HepG2 (cell line): ENCODE data around the gene LUC7L. TPM values are rescaled to one million over a fixed set of nuclear protein-coding genes. Genes with fewer than 3 reads are reported as not detected.

Source experiments
- CREM ChIP-seq, 2 experiments: sonication (generic) in 1 of 2; formaldehyde crosslinking in 1 of 2; IDR thresholded peaks; 2 replicates each; pipeline versions ENCODE4 v1.4.0 to v1.6.1; 2016 to 2020; ENCODE audit warnings: antibody characterized with exemption in 1 of 2, mild to moderate bottlenecking in 1 of 2, missing genetic modification reagents in 1 of 2
- EEA1 ChIP-seq: sonication (generic); formaldehyde crosslinking; IDR thresholded peaks from 2 replicates; pipeline ENCODE4 v1.5.1; 2020; ENCODE audit warnings: mild to moderate bottlenecking, missing genetic modification reagents, borderline replicate concordance
- HDAC6 ChIP-seq: fragments of 200-600 bp; sonication (generic); IDR thresholded peaks from 2 replicates; pipeline ENCODE4 v1.7.0; 2017; ENCODE audit warnings: mild to moderate bottlenecking, antibody characterized with exemption, low read length, low read depth
- HOXA9 ChIP-seq: sonication (generic); formaldehyde crosslinking; IDR thresholded peaks from 2 replicates; pipeline ENCODE4 v1.8.1; 2022; ENCODE audit warnings: missing genetic modification reagents, mild to moderate bottlenecking, moderate library complexity, borderline replicate concordance
- IKZF4 ChIP-seq: sonication (generic); formaldehyde crosslinking; IDR thresholded peaks from 2 replicates; pipeline ENCODE4 v1.5.1; 2020; ENCODE audit warnings: borderline replicate concordance, mild to moderate bottlenecking, low read depth, missing genetic modification reagents; ENCODE audit errors: not compliant biosample characterization
- KAT7 ChIP-seq: IDR thresholded peaks from 2 replicates; pipeline ENCODE4 v1.6.1; 2018; ENCODE audit warnings: borderline replicate concordance, missing compliant biosample characterization
- KDM2A ChIP-seq: sonication (generic); formaldehyde crosslinking; IDR thresholded peaks from 2 replicates; pipeline ENCODE4 v1.4.0; 2020; ENCODE audit warnings: low read depth, missing genetic modification reagents, borderline replicate concordance
- NCOA2 ChIP-seq: sonication (generic); formaldehyde crosslinking; IDR thresholded peaks from 2 replicates; pipeline ENCODE4 v1.8.0; 2022; ENCODE audit warnings: inconsistent platforms
- NFKBIZ ChIP-seq: IDR thresholded peaks from 2 replicates; pipeline ENCODE4 v1.6.1; 2018; ENCODE audit warnings: missing genetic modification reagents, missing compliant biosample characterization
- PPARG ChIP-seq: conservative IDR thresholded peaks from 2 replicates; pipeline ENCODE4 v1.6.1; 2016; ENCODE audit warnings: missing biosample characterization, missing genetic modification reagents
- RCOR2 ChIP-seq: IDR thresholded peaks from 2 replicates; pipeline ENCODE4 v1.6.1; 2016; ENCODE audit warnings: missing biosample characterization, missing genetic modification reagents
- RFX5 ChIP-seq: IDR thresholded peaks from 2 replicates; pipeline ENCODE4 v1.6.1; 2011; ENCODE audit warnings: low read depth, low read length, improper control_type of control experiment
- RORA ChIP-seq: sonication (generic); formaldehyde crosslinking; IDR thresholded peaks from 2 replicates; pipeline ENCODE4 v1.5.0; 2020; ENCODE audit warnings: mild to moderate bottlenecking, missing genetic modification reagents, moderate library complexity
- SIX4 ChIP-seq: sonication (generic); formaldehyde crosslinking; IDR thresholded peaks from 2 replicates; pipeline ENCODE4 v1.4.0; 2020; ENCODE audit warnings: missing genetic modification reagents
- TOE1 ChIP-seq: sonication (generic); formaldehyde crosslinking; IDR thresholded peaks from 2 replicates; pipeline ENCODE4 v1.4.0; 2020; ENCODE audit warnings: mild to moderate bottlenecking, missing genetic modification reagents
- TRIM24 ChIP-seq: sonication (generic); formaldehyde crosslinking; IDR thresholded peaks from 2 replicates; pipeline ENCODE4 v1.8.0; 2022; ENCODE audit warnings: mild to moderate bottlenecking, missing genetic modification reagents
- ZKSCAN1 ChIP-seq: fragments of 150-350 bp; IDR thresholded peaks from 2 replicates; pipeline ENCODE4 v1.6.1; 2014; ENCODE audit warnings: low read length
- ZNF256 ChIP-seq: sonication (generic); formaldehyde crosslinking; conservative IDR thresholded peaks from 2 replicates; pipeline ENCODE4 v1.4.0; 2020; ENCODE audit warnings: missing genetic modification reagents
- ZNF737 ChIP-seq: sonication (generic); formaldehyde crosslinking; IDR thresholded peaks from 2 replicates; pipeline ENCODE4 v1.5.0; 2020; ENCODE audit warnings: missing genetic modification reagents, mild to moderate bottlenecking, borderline replicate concordance
- ZNF761 ChIP-seq: sonication (generic); formaldehyde crosslinking; conservative IDR thresholded peaks from 2 replicates; pipeline ENCODE4 v1.4.0; 2020; ENCODE audit warnings: mild to moderate bottlenecking, missing genetic modification reagents
- ZNF788 ChIP-seq: sonication (generic); formaldehyde crosslinking; IDR thresholded peaks from 2 replicates; pipeline ENCODE4 v1.5.0; 2020; ENCODE audit warnings: mild to moderate bottlenecking, missing genetic modification reagents, borderline replicate concordance
- ZNF878 ChIP-seq: sonication (generic); formaldehyde crosslinking; IDR thresholded peaks from 2 replicates; pipeline ENCODE4 v1.8.1; 2023; ENCODE audit warnings: mild to moderate bottlenecking, missing genetic modification reagents, moderate library complexity
- polyA plus RNA-seq, 8 experiments: library from polyadenylated mRNA; depleted of rRNA in 3 of 8; stranded (reverse) in 7 of 8; unstranded in 1 of 8; fragments of >200 nt; fragmentation: Illumina TruSeq in 4 of 8; extraction: Trizol in 4 of 8; gene quantifications; 2 replicates each; pipeline versions ENCODE4 v1.2.1 to v1.2.3, GENCODE V29; 2011 to 2016; ENCODE audit warnings: low read depth in 4 of 8, missing spikeins in 1 of 8, mixed read lengths in 1 of 8; ENCODE audit not compliant: insufficient read depth in 1 of 8
- total RNA-seq, 5 experiments: library from RNA; depleted of rRNA; stranded (reverse); fragments of >200 nt; fragmentation: Illumina TruSeq; extraction: Trizol; gene quantifications; 2 replicates each; pipeline ENCODE4 v1.2.3, GENCODE V29; 2016; ENCODE audit warnings: low read depth in 1 of 5
- TF ChIP-seq, protein P1 (sequence below): sonication (generic); formaldehyde crosslinking; IDR thresholded peaks from 2 replicates; pipeline ENCODE4 v1.9.0; 2021; ENCODE audit warnings: missing genetic modification reagents, borderline replicate concordance
- TF ChIP-seq, protein P2 (sequence below): sonication (generic); formaldehyde crosslinking; IDR thresholded peaks from 2 replicates; pipeline ENCODE4 v1.4.0; 2020; ENCODE audit warnings: mild to moderate bottlenecking, low read depth, missing genetic modification reagents
- TF ChIP-seq, protein P3 (sequence below): sonication (generic); formaldehyde crosslinking; IDR thresholded peaks from 2 replicates; pipeline ENCODE4 v1.4.0; 2020; ENCODE audit warnings: missing genetic modification reagents
- TF ChIP-seq, protein P4 (sequence below): sonication (generic); formaldehyde crosslinking; conservative IDR thresholded peaks from 2 replicates; pipeline ENCODE4 v1.5.0; 2020; ENCODE audit warnings: missing genetic modification reagents

The LUC7L gene
- total and polyA plus RNA-seq, 2 of the 13 experiments (the other 11 are each of a cell fraction or from before 2014, with no cell fraction given) = 48.7 to 56.9 TPM

DNA sequence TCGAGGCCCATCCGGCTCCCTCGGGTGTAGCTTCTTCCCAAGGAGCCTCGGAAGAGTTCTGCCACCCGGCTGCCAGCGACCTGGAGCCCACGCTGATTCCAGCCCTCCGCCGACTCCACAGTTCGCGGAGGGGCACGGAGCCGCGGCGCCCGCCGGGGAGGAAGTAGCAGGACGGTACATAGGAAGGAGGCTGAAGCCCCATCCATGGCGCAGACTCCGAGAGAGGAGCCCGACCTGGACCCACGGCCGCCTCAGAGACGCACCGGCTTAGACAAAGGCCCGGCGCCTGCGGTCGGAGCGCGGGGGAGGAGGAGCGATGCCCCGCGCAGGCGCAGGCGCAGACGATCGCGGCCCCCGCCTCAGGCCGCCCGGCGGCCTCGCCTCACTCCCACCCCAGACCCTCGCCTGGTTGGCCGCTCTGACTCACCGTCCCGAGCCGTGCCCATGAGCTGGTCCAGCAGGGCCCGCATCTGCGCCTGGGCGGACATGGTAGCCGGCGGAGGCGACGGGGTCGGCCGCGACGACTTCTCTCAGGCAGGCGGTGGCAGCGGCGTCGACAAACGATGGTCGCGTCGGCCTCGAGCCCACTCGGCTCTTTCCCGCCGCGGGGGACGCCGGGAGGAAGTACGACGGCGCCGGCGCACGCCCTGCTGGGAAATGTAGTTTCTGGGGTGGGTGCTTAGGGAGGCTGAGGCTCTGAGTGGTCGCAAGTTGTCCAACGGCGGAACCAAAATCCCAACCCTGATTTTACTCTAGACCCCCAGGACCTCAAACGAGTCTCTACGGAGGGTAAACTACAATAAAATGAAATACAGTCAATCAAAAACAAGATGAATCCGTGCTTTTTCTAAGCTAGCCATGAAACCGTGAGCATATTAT lies at the start of gene LUC7L (continued):
- TF ChIP-seq, protein P1, sequence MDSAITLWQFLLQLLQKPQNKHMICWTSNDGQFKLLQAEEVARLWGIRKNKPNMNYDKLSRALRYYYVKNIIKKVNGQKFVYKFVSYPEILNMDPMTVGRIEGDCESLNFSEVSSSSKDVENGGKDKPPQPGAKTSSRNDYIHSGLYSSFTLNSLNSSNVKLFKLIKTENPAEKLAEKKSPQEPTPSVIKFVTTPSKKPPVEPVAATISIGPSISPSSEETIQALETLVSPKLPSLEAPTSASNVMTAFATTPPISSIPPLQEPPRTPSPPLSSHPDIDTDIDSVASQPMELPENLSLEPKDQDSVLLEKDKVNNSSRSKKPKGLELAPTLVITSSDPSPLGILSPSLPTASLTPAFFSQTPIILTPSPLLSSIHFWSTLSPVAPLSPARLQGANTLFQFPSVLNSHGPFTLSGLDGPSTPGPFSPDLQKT = peak; percentile 96
- TF ChIP-seq ZNF737 (CRISPR knock-in tag) (no peak), SIX4 (CRISPR knock-in tag) (peak; percentile 30; the same call in 1 of the 2 replicates), HOXA9 (CRISPR knock-in tag) (peak; percentile 94), NCOA2 (CRISPR knock-in tag) (peak; percentile 65; the same call in 1 of the 2 replicates), RORA (CRISPR knock-in tag) (no peak), TRIM24 (CRISPR knock-in tag) (no peak), KAT7 (CRISPR knock-in tag) (peak; percentile 94; the same call in 1 of the 2 replicates), IKZF4 (CRISPR knock-in tag) (peak; percentile 95), ZNF788 (CRISPR knock-in tag) (peak; percentile 98), TOE1 (CRISPR knock-in tag) (peak; percentile 78; the same call in 1 of the 2 replicates), ZNF878 (CRISPR knock-in tag) (no peak), CREM (IDR thresholded peaks at IDR 0.05) (peak; percentile 96), CREM (CRISPR knock-in tag; IDR thresholded peaks at IDR 0.05) (peak; percentile 72; the same call in 1 of the 2 replicates), RCOR2 (CRISPR knock-in tag) (no peak; the same call in 1 of the 2 replicates), ZKSCAN1 (no peak), EEA1 (CRISPR knock-in tag) (peak; percentile 97; the same call in 1 of the 2 replicates), KDM2A (CRISPR knock-in tag) (peak; percentile 96), NFKBIZ (CRISPR knock-in tag) (0 out of 2 replicates have a peak, but pooled peaks have one; percentile 63), ZNF256 (CRISPR knock-in tag) (peak; percentile 94), RFX5 (no peak), HDAC6 (no peak), ZNF761 (CRISPR knock-in tag) (peak; percentile 84), PPARG (no peak; the same call in 1 of the 2 replicates)
- TF ChIP-seq, protein P2, sequence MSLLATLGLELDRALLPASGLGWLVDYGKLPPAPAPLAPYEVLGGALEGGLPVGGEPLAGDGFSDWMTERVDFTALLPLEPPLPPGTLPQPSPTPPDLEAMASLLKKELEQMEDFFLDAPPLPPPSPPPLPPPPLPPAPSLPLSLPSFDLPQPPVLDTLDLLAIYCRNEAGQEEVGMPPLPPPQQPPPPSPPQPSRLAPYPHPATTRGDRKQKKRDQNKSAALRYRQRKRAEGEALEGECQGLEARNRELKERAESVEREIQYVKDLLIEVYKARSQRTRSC = peak; percentile 62; the same call in 1 of the 2 replicates
- TF ChIP-seq, protein P3, sequence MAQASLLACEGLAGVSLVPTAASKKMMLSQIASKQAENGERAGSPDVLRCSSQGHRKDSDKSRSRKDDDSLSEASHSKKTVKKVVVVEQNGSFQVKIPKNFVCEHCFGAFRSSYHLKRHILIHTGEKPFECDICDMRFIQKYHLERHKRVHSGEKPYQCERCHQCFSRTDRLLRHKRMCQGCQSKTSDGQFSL (CRISPR knock-in tag) = 0 out of 2 replicates have a peak, but pooled peaks have one; percentile 53
- TF ChIP-seq, protein P4, sequence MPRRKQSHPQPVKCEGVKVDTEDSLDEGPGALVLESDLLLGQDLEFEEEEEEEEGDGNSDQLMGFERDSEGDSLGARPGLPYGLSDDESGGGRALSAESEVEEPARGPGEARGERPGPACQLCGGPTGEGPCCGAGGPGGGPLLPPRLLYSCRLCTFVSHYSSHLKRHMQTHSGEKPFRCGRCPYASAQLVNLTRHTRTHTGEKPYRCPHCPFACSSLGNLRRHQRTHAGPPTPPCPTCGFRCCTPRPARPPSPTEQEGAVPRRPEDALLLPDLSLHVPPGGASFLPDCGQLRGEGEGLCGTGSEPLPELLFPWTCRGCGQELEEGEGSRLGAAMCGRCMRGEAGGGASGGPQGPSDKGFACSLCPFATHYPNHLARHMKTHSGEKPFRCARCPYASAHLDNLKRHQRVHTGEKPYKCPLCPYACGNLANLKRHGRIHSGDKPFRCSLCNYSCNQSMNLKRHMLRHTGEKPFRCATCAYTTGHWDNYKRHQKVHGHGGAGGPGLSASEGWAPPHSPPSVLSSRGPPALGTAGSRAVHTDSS (CRISPR knock-in tag) = peak; percentile 92
